Muscle layer of duodenum (tissue), 2 donors: Measurements from ENCODE around the gene HYDIN.

Experiments
- H3K27ac ChIP-seq: one replicate; pipeline ENCODE4 v1.7.0; 2013; ENCODE audit warnings: mild to moderate bottlenecking, low read length
- H3K27me3 ChIP-seq: one replicate; pipeline ENCODE4 v1.7.0; 2013; ENCODE audit warnings: low read depth, mild to moderate bottlenecking, control low read depth, low read length
- H3K36me3 ChIP-seq, 2 donors: one replicate each; pipeline ENCODE4 v1.7.0; 2013; ENCODE audit warnings: low read length in 2 of 2, control low read depth in 1 of 2, mild to moderate bottlenecking in 1 of 2; ENCODE audit not compliant: insufficient read depth in 2 of 2, control insufficient read depth in 1 of 2
- H3K4me1 ChIP-seq, 2 donors: one replicate each; pipeline ENCODE4 v1.7.0; 2013; ENCODE audit warnings: low read length in 2 of 2, mild to moderate bottlenecking in 2 of 2, control low read depth in 1 of 2, moderate library complexity in 1 of 2; ENCODE audit not compliant: insufficient read depth in 2 of 2, control insufficient read depth in 1 of 2
- H3K4me3 ChIP-seq, 2 donors: one replicate each; pipeline ENCODE4 v1.7.0; 2013; ENCODE audit warnings: low read length in 2 of 2, low read depth in 1 of 2, mild to moderate bottlenecking in 1 of 2
- H3K9me3 ChIP-seq, 2 donors: one replicate each; pipeline ENCODE4 v1.7.0; 2013; ENCODE audit warnings: low read length in 2 of 2, control low read depth in 1 of 2, mild to moderate bottlenecking in 1 of 2; ENCODE audit not compliant: control insufficient read depth in 1 of 2
- donor health status: healthy.

HYDIN gene

DNA sequence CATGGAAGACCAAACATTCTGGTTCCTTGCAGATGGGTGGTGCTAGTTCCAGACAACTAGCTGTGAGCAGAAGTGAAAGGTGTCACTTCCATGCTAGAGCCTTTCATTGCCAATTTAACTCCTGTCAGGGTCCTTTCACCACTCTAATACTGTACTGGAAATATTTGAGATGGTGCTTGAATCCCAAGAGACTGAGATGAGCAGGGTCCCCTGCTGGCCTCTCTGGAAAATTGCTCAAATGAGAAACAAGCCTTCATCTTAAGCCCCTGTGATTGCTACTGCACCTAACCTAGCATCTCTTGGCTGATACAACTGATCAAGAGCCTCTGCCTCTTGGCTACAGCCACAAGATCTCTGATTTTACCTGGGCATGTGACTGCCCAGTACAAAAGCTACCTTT lies 422.2 kb downstream of the HYDIN start:
- Histone ChIP-seq H3K9me3 (peaks cover 0 to 8% of the 10 kb centered on the region in 2 donors), H3K27ac (no peak overlapping the region), H3K36me3 (no peaks in the 10 kb centered on the region), H3K27me3 (no peaks in the 10 kb centered on the region), H3K4me3 (no peak overlapping the region), H3K4me1 (no peaks in the 10 kb centered on the region)

DNA sequence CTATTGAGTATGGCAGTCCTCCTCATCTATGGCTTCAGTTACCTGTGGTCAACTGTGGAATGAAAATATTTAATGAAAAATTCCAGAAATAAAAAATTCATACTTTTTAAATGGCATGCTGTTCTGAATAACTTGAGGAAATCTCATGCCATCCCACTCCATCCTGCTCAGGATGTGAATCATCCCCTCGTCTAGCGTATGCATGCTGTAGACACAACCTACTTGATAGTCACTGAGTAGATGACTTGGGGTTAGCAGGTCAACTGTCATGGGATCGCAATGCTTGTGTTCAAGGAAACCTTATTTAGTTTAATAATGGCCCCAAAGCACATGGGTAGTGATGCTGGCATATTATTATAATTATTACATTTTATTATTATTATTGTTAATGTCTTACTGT lies 424.7 kb downstream of the HYDIN start:
- no peaks in the 10 kb centered on the region for H3K36me3 ChIP-seq
- H3K9me3 ChIP-seq: peaks cover 0 to 8% of the 10 kb centered on the region in 2 donors
- H3K27me3 ChIP-seq: no peaks in the 10 kb centered on the region
- no peaks in the 10 kb centered on the region for H3K4me1 ChIP-seq
- no peak overlapping the region for H3K4me3 ChIP-seq
- H3K27ac ChIP-seq: no peak overlapping the region

DNA sequence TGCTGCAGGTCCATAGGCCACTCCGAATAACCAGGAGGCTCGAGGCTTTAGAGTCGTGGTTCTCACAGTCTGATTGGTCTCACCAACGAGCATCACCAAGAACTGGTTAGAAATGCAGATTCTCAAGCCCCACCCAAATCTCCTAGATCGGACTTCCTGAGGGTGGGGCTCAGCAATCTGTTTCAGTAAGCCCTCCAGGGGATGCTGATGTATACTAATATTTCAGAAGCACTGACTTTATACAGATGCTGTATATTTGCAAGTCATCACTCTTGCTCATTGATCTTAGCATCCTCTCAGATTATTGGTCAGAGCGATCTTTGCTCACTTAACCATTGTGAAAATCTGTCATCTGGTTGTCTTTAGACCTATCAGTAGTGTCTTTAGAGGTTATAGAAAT lies 425.1 kb downstream of the HYDIN start:
- Histone ChIP-seq H3K4me1 (peaks cover 2% of the 10 kb centered on the region in 2 donors), H3K4me3 (no peak overlapping the region), H3K36me3 (no peaks in the 10 kb centered on the region), H3K27ac (no peak overlapping the region), H3K9me3 (peaks cover 0 to 8% of the 10 kb centered on the region in 2 donors), H3K27me3 (no peaks in the 10 kb centered on the region)

DNA sequence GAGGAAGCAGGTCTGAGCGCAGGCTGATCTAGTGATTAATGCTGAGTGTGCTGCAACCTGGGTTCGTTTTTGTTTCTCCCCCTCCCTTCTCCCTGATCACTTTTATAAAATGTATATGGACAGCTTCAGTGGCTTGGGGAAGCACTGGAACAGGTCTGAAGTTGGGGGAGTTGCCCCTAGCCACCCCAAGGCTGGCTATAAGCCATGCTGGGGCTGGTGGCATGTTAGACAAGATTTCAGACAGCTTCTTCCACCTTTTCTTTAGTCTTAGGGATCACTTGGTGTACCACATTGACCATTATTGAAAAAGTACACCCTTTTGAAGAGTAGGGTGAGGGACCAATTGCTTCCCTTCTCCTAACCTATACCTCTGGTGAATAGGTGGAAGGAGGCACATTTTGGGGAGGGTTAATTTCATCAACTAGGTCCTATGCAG lies 425.8 kb downstream of the HYDIN start:
- Histone ChIP-seq H3K27me3 (no peaks in the 10 kb centered on the region), H3K4me3 (no peak overlapping the region), H3K27ac (no peak overlapping the region), H3K9me3 (peaks cover 0 to 8% of the 10 kb centered on the region in 2 donors), H3K36me3 (no peaks in the 10 kb centered on the region), H3K4me1 (peaks cover 8% of the 10 kb centered on the region in 2 donors)

DNA sequence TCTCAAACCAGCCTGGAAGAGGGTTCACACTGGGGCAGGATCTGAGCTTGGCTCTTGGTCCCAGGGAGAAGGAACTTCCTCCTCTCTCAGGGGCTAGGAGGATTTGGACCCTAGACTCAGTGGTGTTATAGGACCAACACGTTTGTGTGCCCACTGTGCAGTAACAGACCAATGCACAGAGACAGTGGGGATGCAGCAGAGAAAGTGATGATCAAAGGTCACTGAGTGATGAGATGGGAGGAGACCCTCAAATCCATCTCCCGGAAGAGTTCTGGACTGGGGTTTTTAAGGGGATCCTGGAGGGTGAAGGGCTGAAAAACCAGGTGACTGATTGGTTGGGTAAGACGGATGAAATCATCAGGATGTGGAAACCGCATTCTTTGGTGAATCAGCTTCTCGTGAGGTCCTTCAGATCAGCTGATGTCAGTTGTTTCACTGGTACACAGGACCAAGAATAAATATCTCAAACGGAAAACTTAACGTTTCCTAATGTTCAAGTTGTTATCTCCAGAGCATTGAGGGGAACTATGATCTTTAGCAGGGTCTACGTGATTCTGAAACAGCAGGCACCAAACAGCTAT lies 426.3 kb downstream of the HYDIN start:
- Histone ChIP-seq H3K4me1 (peaks cover 8 to 13% of the 10 kb centered on the region in 2 donors), H3K9me3 (peaks cover 0 to 8% of the 10 kb centered on the region in 2 donors), H3K27me3 (no peaks in the 10 kb centered on the region), H3K36me3 (no peaks in the 10 kb centered on the region), H3K4me3 (no peak overlapping the region), H3K27ac (no peak overlapping the region)

DNA sequence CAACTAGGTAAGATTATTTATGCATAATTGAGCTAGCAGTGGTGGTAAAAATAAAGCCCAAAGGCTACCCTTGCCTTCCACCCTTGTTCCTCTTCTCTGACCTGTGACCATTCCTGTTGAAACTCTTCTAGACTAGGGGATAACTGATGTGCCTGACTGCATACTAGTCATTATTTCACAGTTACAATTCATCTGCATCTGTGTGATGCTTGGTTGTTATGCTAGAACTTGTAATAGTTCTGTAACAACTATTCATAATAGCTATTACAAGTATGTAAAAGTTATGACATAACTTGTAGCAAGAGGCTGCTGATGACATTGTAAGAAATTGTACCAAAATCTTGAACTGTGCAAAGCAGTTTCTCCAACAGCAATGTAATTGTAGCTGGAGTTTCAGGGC lies 427.2 kb downstream of the HYDIN start:
- Histone ChIP-seq H3K36me3 (peaks cover 0 to 8% of the 10 kb centered on the region in 2 donors), H3K27ac (no peak overlapping the region), H3K4me3 (no peak overlapping the region)

DNA sequence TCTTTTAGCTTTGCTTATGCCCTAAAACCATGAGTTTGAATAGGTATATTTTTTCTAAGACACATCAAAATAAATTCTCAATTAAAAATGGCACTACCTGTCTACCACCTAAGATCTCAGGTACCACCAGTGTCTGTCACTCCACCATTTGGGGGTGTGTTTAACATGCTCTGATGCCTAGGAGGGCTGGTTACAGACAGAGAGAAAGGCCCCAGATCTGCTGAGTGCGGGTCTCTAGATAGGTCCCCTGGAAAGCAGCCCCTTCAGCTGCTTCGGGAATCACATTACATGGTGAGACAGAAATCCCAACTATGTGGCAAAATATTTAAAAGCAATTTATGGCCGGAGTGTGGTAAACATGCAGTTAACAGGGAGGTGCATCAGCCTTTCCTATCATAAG lies 428.9 kb downstream of the HYDIN start:
- H3K27me3 ChIP-seq: no peaks in the 10 kb centered on the region
- H3K36me3 ChIP-seq: peaks cover 0 to 18% of the 10 kb centered on the region in 2 donors
- peak overlapping the region; percentile 93 to 97 for H3K4me3 ChIP-seq
- no peak overlapping the region for H3K27ac ChIP-seq
- H3K9me3 ChIP-seq: peaks cover 0 to 8% of the 10 kb centered on the region in 2 donors
- peaks cover 8 to 17% of the 10 kb centered on the region in 2 donors for H3K4me1 ChIP-seq

More for the DNA sequence above, 427.2 kb downstream of the HYDIN start:
- Histone ChIP-seq H3K4me1 (peaks cover 8 to 17% of the 10 kb centered on the region in 2 donors), H3K9me3 (peaks cover 0 to 8% of the 10 kb centered on the region in 2 donors), H3K27me3 (no peaks in the 10 kb centered on the region)

DNA sequence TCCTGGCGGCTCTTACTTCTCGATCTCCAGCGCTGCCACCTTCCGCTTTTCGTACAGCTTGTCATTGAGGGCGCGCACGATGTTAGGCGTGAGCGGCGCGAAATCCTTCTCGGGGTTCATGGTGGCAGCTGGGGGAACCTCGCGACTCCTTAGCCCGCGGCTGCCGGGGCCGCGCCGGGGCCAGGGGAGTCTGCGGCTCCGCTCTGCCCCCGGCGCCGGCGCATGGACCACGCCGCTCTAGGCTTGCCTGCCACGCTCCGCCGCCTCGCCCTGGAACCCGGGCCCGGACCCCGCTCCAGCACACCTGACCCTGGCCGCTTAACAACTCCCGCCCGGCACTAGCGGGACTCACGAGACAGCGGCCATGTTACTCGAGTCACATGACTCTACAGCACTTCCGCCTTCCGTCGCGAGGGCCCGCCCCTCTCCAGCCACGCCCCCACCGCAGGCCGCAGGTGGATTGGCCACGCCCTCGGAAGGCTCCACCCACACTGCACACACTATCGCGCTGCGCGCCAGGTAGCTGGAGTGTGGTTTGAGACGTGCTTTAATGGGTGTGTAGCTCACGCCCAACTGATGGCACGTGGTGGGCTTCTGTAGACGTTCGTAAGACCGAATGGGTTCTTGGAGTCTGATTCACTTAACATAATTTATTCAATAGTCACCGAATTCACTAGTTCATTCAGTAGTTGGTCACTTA lies 429.6 kb downstream of the HYDIN start, which contains the start of gene VAC14:
Gene VAC14, minus strand, starts transcription at position 378 of the 700 bp plus-strand sequence. Its CDS starts 258 bp downstream, at position 120.
- peak within 1 kb of the TSS; percentile 63 for H3K27ac ChIP-seq
- no peaks in the 10 kb centered on the region for H3K27me3 ChIP-seq
- H3K36me3 ChIP-seq: peaks cover 0 to 18% of the 10 kb centered on the region in 2 donors
- peaks cover 8 to 17% of the 10 kb centered on the region in 2 donors for H3K4me1 ChIP-seq
- peaks cover 0 to 8% of the 10 kb centered on the region in 2 donors for H3K9me3 ChIP-seq
- H3K4me3 ChIP-seq: peak within 1 kb of the TSS; percentile 93 to 97

DNA sequence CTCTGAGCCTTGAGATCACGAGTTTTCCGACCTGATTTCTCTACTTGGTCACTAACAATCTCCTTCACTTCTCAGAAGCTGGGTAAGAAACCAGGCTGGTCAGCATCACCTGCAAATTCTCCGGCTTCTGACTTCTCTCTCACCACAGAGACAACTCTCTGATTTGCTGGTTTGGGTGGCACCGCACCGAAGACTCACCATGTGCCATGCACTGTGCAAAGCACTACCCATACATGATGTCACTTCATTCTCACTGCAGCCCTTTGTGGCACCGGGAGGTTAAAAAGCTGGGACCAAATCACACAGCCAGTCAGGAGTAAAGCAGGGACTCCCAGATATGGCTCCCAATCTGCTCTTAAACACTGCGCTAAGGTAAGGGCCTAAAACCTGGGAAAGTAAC lies 430.2 kb downstream of the HYDIN start:
- peak overlapping the region; percentile 93 to 97 for H3K4me3 ChIP-seq
- H3K4me1 ChIP-seq: peaks cover 8 to 17% of the 10 kb centered on the region in 2 donors
- peaks cover 0 to 8% of the 10 kb centered on the region in 2 donors for H3K9me3 ChIP-seq
- peaks cover 0 to 18% of the 10 kb centered on the region in 2 donors for H3K36me3 ChIP-seq
- H3K27me3 ChIP-seq: no peaks in the 10 kb centered on the region
- H3K27ac ChIP-seq: peak overlapping the region; percentile 63

DNA sequence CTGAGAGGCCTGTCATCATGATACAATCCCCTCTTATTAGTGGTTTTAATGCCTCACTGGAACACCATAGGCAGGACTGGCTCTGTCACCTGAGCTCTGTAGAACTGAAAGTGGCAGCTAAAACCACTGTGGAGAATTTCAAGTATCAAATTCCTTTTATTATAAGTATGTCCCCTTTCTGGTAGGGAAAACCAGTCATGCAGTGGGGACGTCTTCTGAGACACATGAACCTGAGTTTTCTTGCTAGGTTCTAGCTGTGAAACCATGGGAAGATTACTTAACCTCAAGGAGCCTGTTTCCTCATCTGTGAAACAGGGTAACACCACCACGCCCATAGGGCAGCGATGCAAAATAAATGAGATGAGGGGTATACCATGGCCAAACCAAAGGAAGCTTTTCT lies 434.2 kb downstream of the HYDIN start:
- H3K9me3 ChIP-seq: no peaks in the 10 kb centered on the region

DNA sequence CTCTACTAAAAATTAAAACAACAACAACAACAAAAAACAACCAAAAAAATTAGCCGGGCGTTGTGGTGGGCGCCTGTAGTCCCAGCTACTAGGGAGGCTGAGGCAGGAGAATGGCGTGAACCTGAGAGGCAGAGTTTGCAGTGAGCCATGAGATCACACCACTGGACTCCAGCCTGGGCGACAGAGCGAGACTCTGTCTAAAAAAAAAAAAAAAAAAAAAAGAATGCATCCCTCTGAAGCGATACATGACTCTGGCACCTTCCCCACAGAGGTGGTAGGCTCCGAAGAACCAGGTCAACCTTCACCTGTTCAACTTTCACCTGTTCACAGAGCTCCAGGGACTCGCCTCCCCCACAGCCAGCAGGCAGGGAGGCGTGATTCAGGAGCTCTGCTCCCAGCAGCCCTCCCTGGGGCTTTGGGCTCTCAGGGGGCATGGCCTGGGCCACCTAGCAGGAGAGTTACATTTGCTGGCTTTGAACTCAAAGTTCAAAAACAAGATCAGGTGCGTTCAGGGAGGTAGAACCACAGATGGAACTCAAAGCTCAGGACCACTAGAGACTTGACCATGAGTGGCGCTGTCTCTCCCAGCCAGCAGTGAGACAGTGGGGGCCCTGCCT lies 435.1 kb downstream of the HYDIN start:
- Histone ChIP-seq H3K36me3 (peaks cover 0 to 18% of the 10 kb centered on the region in 2 donors), H3K4me3 (no peak overlapping the region), H3K9me3 (no peaks in the 10 kb centered on the region), H3K27me3 (no peaks in the 10 kb centered on the region), H3K27ac (no peak overlapping the region), H3K4me1 (peaks cover 7 to 15% of the 10 kb centered on the region in 2 donors)

More for the DNA sequence above, 434.2 kb downstream of the HYDIN start:
- Histone ChIP-seq H3K27me3 (no peaks in the 10 kb centered on the region), H3K27ac (no peak overlapping the region), H3K4me1 (peaks cover 8 to 17% of the 10 kb centered on the region in 2 donors), H3K36me3 (peaks cover 0 to 18% of the 10 kb centered on the region in 2 donors), H3K4me3 (no peak overlapping the region)
